GM19397 (cell line): ENCODE results near the gene SPON1.
"Not testable (repeated sequence)": the region's sequence is repeated elsewhere in the genome, so short reads cannot be mapped to it uniquely, and the experiment has no call there.

Experiments
- ATAC-seq: cut with Tn5 transposase; IDR thresholded peaks from one replicate; pipeline ENCODE4 v1.9.1; 2021; ENCODE audit warnings: mild to moderate bottlenecking, moderate library complexity; ENCODE audit not compliant: unreplicated experiment

SPON1 gene

DNA sequence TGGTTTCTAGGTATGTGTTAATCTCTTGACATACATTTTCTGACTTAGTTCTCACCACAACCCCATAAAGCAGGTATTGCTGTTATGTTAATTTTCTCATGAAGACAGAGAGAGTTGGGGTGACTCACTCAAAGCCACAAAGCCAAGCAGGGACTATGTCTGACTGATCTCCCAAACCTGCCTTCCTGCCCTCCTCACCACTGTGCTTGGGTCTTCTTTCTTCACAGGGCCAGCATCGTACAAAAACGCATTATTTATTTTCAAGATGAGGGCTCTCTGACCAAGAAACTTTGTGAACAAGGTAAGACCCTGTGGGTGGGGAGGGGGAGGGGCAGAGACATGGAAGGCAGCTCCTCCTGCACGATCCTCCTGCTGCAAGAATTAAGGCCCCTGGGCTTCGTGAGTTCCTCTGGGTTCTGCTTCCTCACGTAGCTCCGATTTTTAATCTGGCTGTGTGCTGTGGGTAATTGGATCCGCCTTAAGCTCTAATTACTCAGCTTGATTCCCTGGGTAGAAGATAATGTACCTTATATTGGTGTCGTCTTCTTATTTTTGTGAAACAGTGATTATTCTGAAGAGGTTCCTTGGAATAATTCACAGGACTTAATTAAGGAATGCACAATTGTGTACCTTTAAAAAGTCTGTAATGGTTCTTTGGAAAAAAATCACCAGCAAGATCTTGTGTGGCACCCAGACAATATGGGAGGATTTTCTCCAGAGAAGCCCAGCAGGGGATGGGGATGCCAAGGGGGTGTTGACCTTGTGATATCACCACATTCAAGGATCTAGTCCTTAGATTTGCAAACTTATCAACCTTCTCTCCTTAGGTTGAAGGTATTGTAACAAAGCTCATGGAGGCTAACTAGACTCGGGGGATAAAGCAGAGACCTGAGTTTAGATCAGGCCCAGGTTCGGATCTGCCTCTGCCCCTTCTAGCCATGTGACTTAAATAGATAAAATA lies 112.9 kb downstream of the SPON1 start:
- no peak for ATAC-seq

DNA sequence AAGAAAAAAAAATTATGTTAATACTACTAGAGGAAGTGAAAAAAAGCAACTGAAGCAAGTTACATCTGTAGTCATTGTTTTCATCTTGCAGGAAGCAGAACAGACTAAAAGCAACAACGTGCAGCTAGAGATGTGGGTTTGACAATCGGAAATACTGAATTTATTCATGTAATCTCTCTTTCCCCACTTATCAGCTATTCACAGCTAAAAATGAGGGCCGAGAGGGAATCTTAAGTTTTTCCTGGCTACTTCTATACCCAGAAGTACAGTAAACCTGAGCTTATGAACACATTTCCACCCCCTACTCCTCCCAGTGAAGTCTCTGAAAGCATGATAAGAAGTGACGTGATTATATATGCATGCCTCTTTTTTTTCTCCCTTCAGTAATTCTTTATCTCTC lies 116.5 kb downstream of the SPON1 start:
- no peak for ATAC-seq

DNA sequence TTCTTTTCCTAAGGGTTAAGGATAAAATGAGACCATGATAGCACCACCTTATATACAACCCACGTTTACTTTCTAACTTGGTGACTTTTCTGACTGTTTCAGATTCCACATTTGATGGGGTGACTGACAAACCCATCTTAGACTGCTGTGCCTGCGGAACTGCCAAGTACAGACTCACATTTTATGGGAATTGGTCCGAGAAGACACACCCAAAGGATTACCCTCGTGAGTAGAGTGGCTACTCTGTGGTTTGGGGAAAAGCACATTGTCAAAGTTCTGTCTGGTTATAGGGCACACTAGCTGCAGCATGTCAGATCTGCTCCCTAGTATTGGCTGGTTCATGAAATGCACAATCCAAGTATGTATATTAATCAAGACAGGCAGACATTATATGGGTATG lies 117.3 kb downstream of the SPON1 start:
- ATAC-seq, result no peak

DNA sequence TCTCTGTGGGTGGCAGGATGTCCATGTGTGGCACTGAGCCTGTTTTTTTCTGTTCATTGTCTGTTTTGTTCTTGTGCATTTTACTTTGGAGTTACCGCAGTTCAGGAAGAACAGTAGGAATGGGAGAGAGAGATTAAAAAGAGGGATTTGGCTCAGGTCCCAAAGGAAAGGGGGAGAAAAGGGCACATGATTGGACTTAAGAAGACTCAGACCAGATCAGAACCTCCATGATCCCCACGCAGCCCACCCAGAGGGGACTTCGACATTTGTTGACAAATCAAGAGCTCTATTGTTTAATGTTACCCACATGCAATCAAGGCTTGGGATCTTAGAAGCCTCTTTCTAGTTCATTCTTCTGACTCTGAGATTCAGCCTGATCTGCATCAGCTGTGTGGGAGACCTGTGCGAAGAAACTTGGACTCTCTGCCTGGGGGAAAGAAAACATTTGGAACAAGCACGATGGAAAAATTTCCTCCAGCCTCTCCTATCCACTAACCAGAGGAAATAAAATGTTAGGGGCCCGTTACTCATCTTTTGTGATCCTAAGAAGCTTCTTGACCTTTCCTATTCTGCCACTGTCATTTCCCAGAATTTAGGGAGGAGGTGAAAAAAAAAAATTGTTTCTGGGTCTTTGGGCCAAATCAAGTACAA lies 119.2 kb downstream of the SPON1 start:
- ATAC-seq, result no peak

DNA sequence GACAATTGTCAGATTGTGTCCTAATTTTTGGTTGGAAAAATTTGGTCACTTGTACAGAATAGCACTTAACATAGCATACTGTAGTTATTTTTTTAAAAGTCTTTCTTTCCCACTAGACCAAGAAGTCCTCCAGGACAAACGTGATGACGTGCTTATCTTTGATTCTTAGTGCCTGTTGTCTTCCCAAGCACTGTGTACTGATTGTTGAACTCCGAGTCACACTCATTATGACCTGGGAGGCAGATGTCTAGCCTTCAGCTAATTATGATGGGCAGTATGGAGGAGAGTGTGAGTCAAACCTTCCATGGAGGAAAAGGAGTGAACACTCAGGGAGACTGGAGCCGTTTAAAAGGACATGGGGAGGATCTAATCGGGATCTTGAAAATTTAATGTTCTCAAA lies 119.8 kb downstream of the SPON1 start:
- no peak for ATAC-seq

DNA sequence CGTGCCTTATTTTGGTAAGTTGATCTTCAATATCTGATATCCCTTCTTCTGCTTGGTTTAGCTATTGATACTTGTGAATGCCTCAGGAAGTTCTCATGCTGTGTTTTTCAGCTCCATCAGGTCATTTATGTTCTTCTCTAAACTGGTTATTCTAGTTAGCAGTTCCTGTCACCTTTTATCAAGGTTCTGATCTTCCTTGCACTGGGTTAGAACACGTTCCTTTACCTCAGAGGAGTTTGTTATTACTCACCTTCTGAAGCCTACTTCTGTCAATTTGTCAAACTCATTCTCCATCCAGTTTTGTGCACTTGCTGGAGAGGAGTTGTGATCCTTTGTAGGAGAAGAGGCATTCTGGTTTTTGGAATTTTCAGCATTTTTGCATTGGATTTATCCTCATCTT lies 126.3 kb downstream of the SPON1 start:
- not testable (repeated sequence) for ATAC-seq

DNA sequence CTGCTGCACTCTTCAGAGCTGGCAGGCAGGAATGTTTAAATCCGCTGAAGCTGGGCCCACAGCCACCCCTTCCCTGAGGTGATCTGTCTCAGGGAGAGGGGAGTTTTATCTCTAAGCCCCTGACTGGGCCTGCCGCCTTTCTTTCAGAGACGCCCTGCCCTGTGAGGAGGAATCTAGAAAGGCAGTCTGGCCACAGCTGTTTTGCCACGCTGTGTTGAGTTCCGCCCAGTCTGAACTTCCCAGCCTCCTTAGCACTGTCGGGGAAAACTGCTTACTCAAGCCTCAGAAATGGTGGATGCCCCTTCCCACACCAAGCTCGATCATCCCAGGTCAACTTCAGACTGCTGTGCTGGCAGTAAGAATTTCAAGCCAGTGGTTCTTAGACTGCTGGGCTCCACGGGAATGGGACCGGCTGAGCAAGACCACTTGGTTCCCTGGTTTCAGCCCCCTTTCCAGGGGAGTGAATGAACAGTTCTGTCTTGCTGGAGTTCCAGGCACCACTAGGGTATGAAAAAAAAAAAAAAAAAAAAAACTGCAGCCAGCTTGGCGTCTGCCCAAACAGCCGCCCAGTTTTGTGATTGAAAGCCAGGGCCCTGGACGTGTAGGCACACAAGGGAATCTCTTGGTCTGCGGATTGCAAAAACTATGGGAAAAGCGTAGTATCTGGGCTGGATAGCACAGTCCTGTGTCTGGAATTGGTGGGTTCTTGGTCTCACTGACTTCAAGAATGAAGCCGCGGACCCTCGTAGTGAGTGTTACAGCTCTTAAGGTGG lies 127.4 kb downstream of the SPON1 start:
- no peak for ATAC-seq

DNA sequence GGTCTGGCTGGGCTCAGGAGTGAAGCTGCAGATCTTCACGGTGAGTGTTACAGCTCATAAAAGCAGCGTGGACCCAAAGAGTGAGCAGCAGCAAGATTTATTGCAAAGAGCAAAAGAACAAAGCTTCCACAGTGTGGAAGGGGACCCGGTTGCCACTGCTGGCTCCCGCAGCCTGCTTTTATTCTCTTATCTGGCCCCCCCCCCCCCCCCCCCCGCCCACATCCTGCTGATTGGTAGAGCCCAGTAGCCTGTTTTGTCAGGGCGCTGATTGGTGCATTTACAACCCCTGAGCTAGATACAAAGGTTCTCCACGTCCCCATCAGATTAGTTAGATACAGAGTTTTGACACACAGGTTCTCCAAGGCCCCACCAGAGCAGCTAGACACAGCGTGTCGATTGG lies 128.1 kb downstream of the SPON1 start:
- not testable (repeated sequence) for ATAC-seq

DNA sequence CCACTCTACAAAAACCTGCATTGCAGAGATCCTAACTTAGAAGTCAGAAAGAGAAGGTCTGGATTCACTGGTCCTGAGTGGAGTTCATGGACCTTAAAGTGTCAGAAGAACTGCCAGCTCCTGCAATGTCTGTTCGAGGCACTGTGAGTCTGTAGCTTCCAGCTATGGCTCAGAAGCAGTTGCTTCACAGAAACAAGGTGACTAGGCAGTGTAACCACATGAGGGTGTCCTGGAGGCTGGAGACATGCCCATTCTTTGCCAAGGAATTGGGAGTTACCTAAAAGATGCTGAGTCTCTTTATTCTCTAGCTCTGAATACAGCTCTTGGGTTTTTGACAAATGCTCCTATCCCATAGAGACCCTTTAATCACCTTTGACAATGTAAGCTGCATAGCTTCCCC lies 130.5 kb downstream of the SPON1 start:
- ATAC-seq, result no peak

DNA sequence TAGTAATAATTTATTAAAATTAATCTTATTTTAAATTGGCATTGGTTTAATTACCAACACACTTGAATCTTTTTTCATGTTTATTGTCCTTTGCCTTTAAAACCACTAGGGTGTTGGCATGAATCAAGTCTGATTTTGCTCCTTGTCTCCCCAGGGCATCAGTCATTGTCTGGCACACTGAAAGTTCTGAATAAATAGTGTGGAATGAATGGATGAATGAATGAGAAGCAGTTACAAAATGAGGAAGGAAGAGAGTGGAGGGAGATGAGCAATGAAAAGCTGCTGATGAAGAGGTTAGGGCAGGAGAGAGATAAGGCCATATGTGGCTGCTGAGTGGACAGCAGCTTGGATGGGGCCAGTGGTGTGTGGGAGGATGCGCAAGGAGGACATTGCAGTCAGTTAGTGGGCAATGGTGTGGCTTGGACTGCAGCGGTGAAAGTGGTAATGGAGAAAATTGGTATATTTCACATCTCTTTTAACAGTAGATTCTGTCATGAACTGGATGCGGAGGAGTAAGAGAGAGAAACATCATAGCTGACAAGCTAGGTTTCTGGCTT lies 132.0 kb downstream of the SPON1 start:
- no peak for ATAC-seq

DNA sequence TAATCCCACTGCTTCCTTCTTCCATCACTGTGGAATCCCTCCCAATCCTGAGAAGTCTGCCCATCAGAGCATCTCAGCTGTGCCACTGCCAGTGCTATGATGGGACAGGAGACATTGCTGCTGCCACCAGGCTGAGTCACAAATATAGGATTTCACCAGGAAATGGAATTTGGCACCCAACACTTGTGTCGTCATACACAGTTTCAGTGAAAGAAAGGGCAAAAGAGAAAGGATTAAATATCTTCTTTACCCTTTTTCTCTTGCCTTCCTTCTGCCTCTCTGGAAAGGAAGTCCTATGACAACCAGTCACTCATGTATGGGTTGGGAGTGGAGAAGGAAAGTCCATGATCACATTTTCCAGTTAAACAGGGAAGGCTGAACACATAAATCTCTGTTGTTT lies 133.4 kb downstream of the SPON1 start:
- ATAC-seq, result no peak

DNA sequence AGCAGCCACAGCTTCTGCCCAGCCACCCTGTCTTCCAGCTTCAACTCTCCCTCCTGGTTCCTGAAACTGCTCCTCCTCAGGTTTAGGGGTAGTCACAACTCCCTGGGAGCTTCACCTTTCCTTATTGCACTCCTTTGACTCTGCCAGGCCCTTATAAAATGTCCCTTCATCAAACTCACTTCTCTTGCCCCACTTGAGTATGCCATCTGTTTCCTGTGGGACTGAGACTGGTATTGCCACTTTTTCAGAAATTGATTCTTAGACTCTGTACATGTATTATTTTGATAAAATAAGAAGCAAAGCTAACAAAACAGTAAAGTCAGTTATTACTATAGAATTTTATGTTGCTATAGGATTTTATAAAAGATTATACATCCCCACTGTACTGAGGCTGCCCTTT lies 134.1 kb downstream of the SPON1 start:
- no peak for ATAC-seq

DNA sequence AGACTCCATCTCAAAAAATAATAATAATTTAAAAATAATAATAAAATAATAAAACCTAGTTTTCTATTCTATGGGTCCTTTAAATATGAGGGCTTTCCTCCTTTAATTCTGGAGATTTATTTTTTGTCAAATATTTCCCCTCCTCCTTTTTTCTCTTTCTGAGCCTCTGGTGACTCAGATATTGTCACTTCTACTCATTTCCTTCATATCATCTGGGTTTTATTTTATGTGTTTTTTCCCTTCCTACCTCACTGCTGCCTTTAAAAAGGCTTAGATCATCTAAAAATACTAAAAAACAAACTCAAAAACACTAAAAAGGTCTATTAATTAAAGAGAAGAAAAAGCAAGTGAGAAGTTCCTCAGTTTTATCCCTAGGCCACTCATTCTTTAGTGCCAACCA lies 138.9 kb downstream of the SPON1 start:
- ATAC-seq, result no peak

DNA sequence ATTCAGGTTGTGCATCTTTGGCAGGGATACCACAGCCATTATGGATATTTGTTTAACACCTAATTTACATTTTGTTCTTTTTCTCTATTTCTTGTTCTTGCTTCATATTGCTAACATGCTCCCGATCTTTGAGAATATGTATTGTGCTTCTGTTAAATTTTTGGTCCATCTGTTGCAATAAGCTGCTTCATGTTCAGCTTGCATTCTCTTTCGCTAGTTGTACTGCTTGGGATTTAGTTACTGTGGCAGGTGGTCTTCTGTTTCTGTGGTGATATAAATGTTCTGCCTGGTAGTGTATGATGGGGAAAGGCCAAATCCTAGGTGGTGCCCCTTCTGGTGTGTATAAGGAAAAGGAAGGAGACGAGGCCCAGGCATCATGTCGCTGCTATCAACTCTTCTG lies 140.2 kb downstream of the SPON1 start:
- ATAC-seq, result no peak

DNA sequence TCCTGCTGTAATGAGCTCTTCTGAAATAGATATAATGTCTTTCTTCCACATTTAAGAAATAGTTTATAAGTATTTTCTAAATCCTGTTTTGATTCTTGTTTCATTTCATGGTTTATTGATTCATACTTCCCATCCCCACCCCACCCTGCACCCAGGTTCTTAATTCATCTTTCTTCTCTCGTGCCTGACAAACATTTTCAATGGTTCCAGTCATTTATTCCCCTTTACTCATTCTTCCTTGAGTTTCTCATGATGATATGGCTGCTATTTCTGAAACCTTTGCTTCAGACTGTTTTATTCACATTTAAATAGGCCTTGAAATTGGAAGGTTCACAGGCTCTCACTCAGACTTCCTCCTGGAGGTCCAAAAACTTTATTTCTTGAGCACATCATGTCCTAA lies 142.9 kb downstream of the SPON1 start:
- ATAC-seq, result no peak

DNA sequence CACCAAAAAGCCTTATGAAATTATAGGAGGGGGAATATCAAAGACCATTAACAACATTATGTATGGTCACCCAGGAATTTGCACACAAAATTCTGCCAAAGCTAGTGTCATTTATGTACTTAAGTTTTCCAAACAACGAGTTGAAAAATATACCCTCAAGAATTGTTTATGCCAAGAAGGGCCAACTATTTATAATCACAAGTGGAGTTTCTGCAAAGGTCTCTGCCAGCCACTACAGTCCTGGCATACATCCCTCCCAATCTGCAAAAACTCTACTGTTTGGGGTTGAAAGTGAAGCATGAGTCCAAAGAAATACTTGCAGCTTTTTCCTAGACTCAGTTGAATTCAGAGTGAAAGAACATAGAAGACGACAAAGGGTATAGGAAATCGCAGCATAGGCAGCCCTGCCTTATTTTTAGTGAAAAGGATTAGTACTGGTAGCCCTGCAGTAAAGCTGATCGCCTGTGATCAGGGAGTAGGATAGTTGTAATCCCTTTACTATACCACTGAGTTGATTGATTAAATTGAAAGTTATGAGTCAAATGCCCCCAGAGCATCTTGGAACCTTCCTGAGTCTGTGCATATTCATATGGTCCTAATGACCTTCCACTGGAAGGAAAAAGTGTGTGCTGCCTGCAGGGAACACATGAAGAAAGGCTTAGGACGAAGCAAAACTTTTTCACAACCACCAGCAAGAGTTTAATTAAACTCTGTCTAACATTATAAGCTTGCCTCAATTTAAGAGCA lies 144.0 kb downstream of the SPON1 start:
- ATAC-seq, result no peak

DNA sequence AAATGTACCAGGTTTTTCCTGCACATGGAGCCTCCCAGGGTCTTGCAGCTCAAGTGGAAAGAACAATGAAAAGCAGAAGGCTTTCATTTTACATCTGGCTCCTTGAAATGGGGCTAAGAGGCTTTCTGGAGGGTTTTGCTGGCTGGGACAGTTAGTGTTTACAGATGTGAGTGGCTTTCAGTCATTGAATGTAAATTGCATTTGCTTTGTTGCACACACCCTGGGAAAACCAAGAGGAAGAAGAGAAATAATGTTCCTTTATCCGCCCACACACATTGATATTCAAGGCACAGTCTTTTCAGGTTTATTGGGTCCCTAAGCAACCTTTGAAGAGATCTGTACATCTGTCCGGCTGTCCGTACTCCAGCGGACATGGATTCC lies 144.5 kb downstream of the SPON1 start:
- no peak for ATAC-seq

DNA sequence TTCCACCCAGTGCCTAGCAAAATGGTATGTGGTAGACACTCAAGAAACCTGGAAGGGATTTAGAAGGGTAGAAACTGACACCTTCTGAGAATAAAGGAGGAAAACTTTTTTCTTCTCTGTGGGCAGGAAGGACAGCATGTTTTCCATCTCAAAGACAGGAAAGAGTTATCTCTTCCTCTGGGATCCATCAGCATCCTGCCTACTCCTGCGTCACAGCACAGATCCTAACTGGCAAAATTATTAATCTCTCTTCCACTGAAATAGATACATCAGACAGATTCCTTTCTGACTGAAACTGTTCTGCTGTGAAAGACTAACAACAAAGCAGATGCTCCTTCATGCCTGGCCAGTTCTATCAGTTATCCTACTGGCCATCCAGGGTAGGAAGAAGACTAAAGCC lies 147.2 kb downstream of the SPON1 start:
- ATAC-seq, result no peak

DNA sequence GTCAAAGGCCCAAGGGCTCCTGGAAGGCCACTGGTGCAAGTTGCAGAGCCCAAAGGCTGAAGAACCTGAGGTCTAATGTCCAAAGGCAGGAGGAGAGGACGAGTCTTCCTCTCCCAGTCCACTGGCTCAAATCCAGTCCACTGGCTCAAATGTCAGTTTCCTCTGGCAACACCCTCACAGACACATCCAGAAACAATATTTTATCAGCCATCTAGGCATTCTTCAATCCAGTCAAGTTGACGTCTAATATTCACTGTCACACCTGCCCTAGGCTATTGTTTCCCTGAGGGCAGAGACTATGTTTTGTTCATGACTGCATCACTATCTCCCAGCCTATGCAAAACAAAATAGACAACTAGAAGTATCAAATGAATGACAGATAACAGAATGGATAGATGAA lies 148.1 kb downstream of the SPON1 start:
- no peak for ATAC-seq

DNA sequence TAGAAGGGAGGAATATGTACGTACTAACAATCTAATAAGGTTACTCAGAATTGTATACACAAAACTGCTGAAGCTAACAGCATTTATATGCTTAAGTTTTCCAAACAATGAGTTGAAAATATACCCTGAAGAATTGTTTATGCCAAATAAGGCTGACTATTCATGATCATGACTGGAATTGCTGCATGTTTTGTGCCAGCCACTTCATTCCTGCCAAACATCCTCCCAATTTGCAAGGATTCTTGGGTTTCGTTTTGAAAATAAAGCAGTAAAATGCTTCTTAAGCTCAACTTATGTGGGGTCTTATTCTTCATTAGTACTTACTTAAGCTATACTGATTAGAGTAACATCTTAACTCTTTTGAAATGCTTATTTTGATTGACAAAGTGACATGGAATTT lies 149.0 kb downstream of the SPON1 start:
- no peak for ATAC-seq

DNA sequence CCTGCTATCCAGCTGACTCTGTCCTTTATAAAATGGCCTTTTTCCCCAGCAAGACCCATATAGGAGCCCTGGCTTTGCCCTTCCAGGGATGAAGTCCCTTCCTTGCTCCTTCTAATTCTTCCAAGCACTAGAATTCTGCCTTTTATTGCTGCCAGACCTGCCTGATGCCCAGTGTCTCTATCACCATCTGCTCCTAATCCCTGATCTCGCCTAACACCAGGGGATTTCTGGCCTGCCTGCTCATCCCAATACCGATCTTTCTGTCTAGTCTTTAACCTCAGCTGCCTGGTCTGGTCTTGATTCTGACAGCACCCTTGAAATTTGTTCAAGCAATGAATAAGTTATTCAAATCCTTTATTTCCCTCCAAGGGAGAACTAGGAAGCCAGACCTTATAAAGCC lies 150.2 kb downstream of the SPON1 start:
- no peak for ATAC-seq
